Thoracic aorta endothelial cell (primary cell): ENCODE data around the gene OR4S2. TPM values are rescaled to one million over a fixed set of nuclear protein-coding genes. Genes with fewer than 3 reads are reported as not detected.

Source experiments
- total RNA-seq: library from RNA; depleted of rRNA; stranded (reverse); fragments of >200 nt; gene quantifications from 2 replicates; pipeline ENCODE4 v1.2.3, GENCODE V29; 2012

The OR4S2 gene, protein sequence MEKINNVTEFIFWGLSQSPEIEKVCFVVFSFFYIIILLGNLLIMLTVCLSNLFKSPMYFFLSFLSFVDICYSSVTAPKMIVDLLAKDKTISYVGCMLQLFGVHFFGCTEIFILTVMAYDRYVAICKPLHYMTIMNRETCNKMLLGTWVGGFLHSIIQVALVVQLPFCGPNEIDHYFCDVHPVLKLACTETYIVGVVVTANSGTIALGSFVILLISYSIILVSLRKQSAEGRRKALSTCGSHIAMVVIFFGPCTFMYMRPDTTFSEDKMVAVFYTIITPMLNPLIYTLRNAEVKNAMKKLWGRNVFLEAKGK
- total RNA-seq, result not detected in 2 replicates

GRCh38 chr11:55648027-55648426 is at the start of gene OR4S2:
TSS of gene OR4S2 (plus strand) at chr11:55648327. CDS start at chr11:55650904, 2,577 bp downstream.

GRCh38 chr11:55607545-55607944 is 40.6 kb upstream of the OR4S2 start, which contains the start of gene OR4C11:
TSS of gene OR4C11 (minus strand) at chr11:55607645. CDS start at chr11:55604373, 3,272 bp downstream.

DNA sequence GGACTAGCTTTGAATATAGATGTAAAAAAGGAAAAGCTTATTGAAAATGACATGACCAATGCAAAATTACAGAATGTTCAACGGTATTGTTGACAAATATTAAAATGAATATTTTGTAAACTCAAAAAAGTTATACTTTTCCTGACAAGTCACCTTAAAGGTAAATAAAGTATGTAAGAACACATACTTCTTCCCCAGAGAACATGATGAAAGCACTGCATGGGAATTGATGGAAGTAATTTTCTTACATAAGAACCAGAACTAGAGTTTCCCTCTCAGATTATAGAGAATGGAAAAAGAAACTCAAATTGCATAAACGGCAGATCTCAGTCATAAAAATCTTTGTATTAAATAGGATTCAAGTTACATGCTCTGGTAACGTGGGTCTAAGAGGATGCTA is 13.3 kb upstream of the OR4S2 start, which contains the start of gene OR4P4:
Gene OR4P4, plus strand, starts transcription at position 301 of the 400 bp plus-strand sequence.

GRCh38 chr11:55661901-55662300 is 13.8 kb downstream of the OR4S2 start, which contains the start of gene OR4C6:
TSS of gene OR4C6 (plus strand) at chr11:55662201. CDS start at chr11:55665167, 2,966 bp downstream.

Other genes with a start within 250 kb of the OR4S2 start
- gene OR4C15, start 93.9 kb upstream of the OR4S2 start, total RNA-seq, result not detected in 2 replicates
- gene OR4C16, start 76.2 kb upstream of the OR4S2 start, total RNA-seq, result not detected in 2 replicates
- not detected in 2 replicates for gene OR4C11, start 40.7 kb upstream of the OR4S2 start, total RNA-seq
- not detected in 2 replicates for gene OR4P4, start 13.2 kb upstream of the OR4S2 start, total RNA-seq
- gene OR4C6, start 13.9 kb downstream of the OR4S2 start, total RNA-seq, result not detected in 2 replicates
- not detected in 2 replicates for gene OR5D13, start 125.1 kb downstream of the OR4S2 start, total RNA-seq
- not detected in 2 replicates for gene OR5D14, start 147.2 kb downstream of the OR4S2 start, total RNA-seq
- not detected in 2 replicates for gene OR5L1, start 163.0 kb downstream of the OR4S2 start, total RNA-seq
- not detected in 2 replicates for gene OR5D18, start 171.3 kb downstream of the OR4S2 start, total RNA-seq
- not detected in 2 replicates for gene OR5L2, start 178.9 kb downstream of the OR4S2 start, total RNA-seq
- not detected in 2 replicates for gene OR5D16, start 190.4 kb downstream of the OR4S2 start, total RNA-seq
- not detected in 2 replicates for gene TRIM51, start 235.0 kb downstream of the OR4S2 start, total RNA-seq